Trophoblast cell (in vitro differentiated cells and primary cell): ENCODE results near the gene PRDM16.
A peak's percentile ranks its signal among the peaks of the same experiment; 100 is the strongest.

Source experiments
- DNase-seq, 2 donors: peaks; one replicate each; pipeline ENCODE4 v3.0.0-alpha.2; 2016
- H2AFZ ChIP-seq: 2 replicates; pipeline ENCODE4 v1.6.1; 2013; ENCODE audit warnings: low read length, moderate library complexity, mild to moderate bottlenecking; ENCODE audit not compliant: insufficient read depth, poor library complexity
- H2AK5ac ChIP-seq: 2 replicates; pipeline ENCODE4 v1.6.1; 2013; ENCODE audit warnings: mild to moderate bottlenecking, low read length
- H2BK120ac ChIP-seq: 2 replicates; pipeline ENCODE4 v1.6.1; 2013; ENCODE audit warnings: low read length, mild to moderate bottlenecking, moderate library complexity; ENCODE audit not compliant: insufficient read depth, poor library complexity
- H2BK12ac ChIP-seq: 2 replicates; pipeline ENCODE4 v1.6.1; 2013; ENCODE audit warnings: mild to moderate bottlenecking, low read length, moderate library complexity
- H2BK5ac ChIP-seq: 2 replicates; pipeline ENCODE4 v1.6.1; 2013; ENCODE audit warnings: low read length, low read depth, moderate library complexity, mild to moderate bottlenecking; ENCODE audit not compliant: poor library complexity
- H3K14ac ChIP-seq: 2 replicates; pipeline ENCODE4 v1.6.1; 2013; ENCODE audit warnings: mild to moderate bottlenecking, low read length
- H3K18ac ChIP-seq: 2 replicates; pipeline ENCODE4 v1.6.1; 2013; ENCODE audit warnings: mild to moderate bottlenecking, low read length
- H3K23ac ChIP-seq: 2 replicates; pipeline ENCODE4 v1.6.1; 2013; ENCODE audit warnings: low read length
- H3K27ac ChIP-seq: 2 replicates; pipeline ENCODE4 v1.5.1; 2013; ENCODE audit warnings: low read depth, mild to moderate bottlenecking, inconsistent platforms, low read length, moderate library complexity
- H3K27me3 ChIP-seq: 2 replicates; pipeline ENCODE4 v1.6.1; 2013; ENCODE audit warnings: inconsistent platforms, mild to moderate bottlenecking, low read length, moderate library complexity; ENCODE audit not compliant: insufficient read depth
- H3K36me3 ChIP-seq, 2 experiments: 1 replicate in 1 of 2; 2 replicates in 1 of 2; pipeline ENCODE4 v1.6.1; 2013; ENCODE audit warnings: low read length in 2 of 2, mild to moderate bottlenecking in 2 of 2, moderate library complexity in 1 of 2; ENCODE audit not compliant: insufficient read depth in 2 of 2, control insufficient read depth in 1 of 2
- H3K4ac ChIP-seq: 2 replicates; pipeline ENCODE4 v1.6.1; 2013; ENCODE audit warnings: low read depth, mild to moderate bottlenecking, low read length, moderate library complexity
- H3K4me1 ChIP-seq, 2 experiments: 1 replicate in 1 of 2; 2 replicates in 1 of 2; pipeline ENCODE4 v1.6.1; 2013; ENCODE audit warnings: low read length in 2 of 2, mild to moderate bottlenecking in 2 of 2, moderate library complexity in 1 of 2; ENCODE audit not compliant: insufficient read depth in 2 of 2, control insufficient read depth in 1 of 2
- H3K4me2 ChIP-seq: 2 replicates; pipeline ENCODE4 v1.6.1; 2013; ENCODE audit warnings: inconsistent platforms, mild to moderate bottlenecking, low read length, moderate library complexity
- H3K4me3 ChIP-seq: 2 replicates; pipeline ENCODE4 v1.5.1; 2013; ENCODE audit warnings: mild to moderate bottlenecking, low read depth, low read length, inconsistent platforms
- H3K79me1 ChIP-seq: one replicate; pipeline ENCODE4 v1.6.1; 2013; ENCODE audit warnings: low read length
- H3K79me2 ChIP-seq: 2 replicates; pipeline ENCODE4 v1.6.1; 2013; ENCODE audit warnings: low read length, mild to moderate bottlenecking; ENCODE audit not compliant: control insufficient read depth, insufficient read depth, poor library complexity
- H3K9ac ChIP-seq: 2 replicates; pipeline ENCODE4 v1.6.1; 2013; ENCODE audit warnings: mild to moderate bottlenecking, low read length
- H3K9me3 ChIP-seq: 2 replicates; pipeline ENCODE4 v1.6.1; 2013; ENCODE audit warnings: low read depth, mild to moderate bottlenecking, control low read depth, inconsistent platforms, low read length; ENCODE audit not compliant: insufficient read depth
- H4K12ac ChIP-seq: 2 replicates; pipeline ENCODE4 v1.6.1; 2013; ENCODE audit warnings: low read depth, mild to moderate bottlenecking, low read length, moderate library complexity
- H4K8ac ChIP-seq: 2 replicates; pipeline ENCODE4 v1.6.1; 2013; ENCODE audit warnings: low read depth, mild to moderate bottlenecking, low read length, moderate library complexity
- H4K91ac ChIP-seq: one replicate; pipeline ENCODE4 v1.6.1; 2013; ENCODE audit warnings: low read depth, mild to moderate bottlenecking, low read length, moderate library complexity
- WGBS: extraction: QIAGEN DNeasy Blood & Tissue Kit; methylation state at CpG from one replicate; pipeline ENCODE4 v1.1.7; 2013; ENCODE audit warnings: missing lambda C conversion rate; ENCODE audit not compliant: insufficient read length, insufficient coverage; ENCODE audit errors: extremely low coverage; 5-methylcytosine and 5-hydroxymethylcytosine counted together

PRDM16 gene

GRCh38 chr1:3469104-3469848 lies 400.3 kb downstream of the PRDM16 start:
- no peak overlapping the region for H2BK120ac ChIP-seq
- H3K27me3 ChIP-seq: no peaks in the 10 kb centered on the region
- no peak overlapping the region for H4K12ac ChIP-seq
- H3K9me3 ChIP-seq: peaks cover 10% of the 10 kb centered on the region
- H3K14ac ChIP-seq: no peak overlapping the region
- no peak overlapping the region for H3K9ac ChIP-seq
- no peak overlapping the region for H3K4me2 ChIP-seq
- no peak overlapping the region for H3K23ac ChIP-seq
- peaks cover 6% of the 10 kb centered on the region for H3K79me1 ChIP-seq
- no peak overlapping the region for H3K4ac ChIP-seq
- no peak overlapping the region for H3K27ac ChIP-seq
- H3K4me3 ChIP-seq: no peak overlapping the region
- peak; percentile 58 to 70 for DNase-seq
- WGBS: no CpG with 5 or more reads among the region's 31 CpGs
- peaks cover 4 to 10% of the 10 kb centered on the region in 2 experiments for H3K36me3 ChIP-seq
- H3K4me1 ChIP-seq: peaks cover 9 to 18% of the 10 kb centered on the region in 2 experiments
- no peak overlapping the region for H2AFZ ChIP-seq
- H3K79me2 ChIP-seq: peaks cover 4% of the 10 kb centered on the region
- no peak overlapping the region for H2BK5ac ChIP-seq
- no peak overlapping the region for H3K18ac ChIP-seq
- H2AK5ac ChIP-seq: peak overlapping the region; percentile 63
- H4K91ac ChIP-seq: no peak overlapping the region
- no peak overlapping the region for H4K8ac ChIP-seq
- H2BK12ac ChIP-seq: no peak overlapping the region

- no peaks in the 10 kb centered on the region for H3K27me3 ChIP-seq
- H3K9me3 ChIP-seq: peaks cover 10% of the 10 kb centered on the region
- no peak overlapping the region for H4K91ac ChIP-seq
- H3K79me1 ChIP-seq: peaks cover 6% of the 10 kb centered on the region
- H3K4me1 ChIP-seq: peaks cover 9 to 18% of the 10 kb centered on the region in 2 experiments
- H2BK5ac ChIP-seq: no peak overlapping the region
- no peak overlapping the region for H3K14ac ChIP-seq
- peaks cover 4% of the 10 kb centered on the region for H3K79me2 ChIP-seq
- no peak overlapping the region for H3K9ac ChIP-seq
- H2AK5ac ChIP-seq: no peak overlapping the region
- H3K4me3 ChIP-seq: peak overlapping the region; percentile 23
- H2BK120ac ChIP-seq: no peak overlapping the region
- no peak overlapping the region for H3K18ac ChIP-seq
- no peak overlapping the region for H2AFZ ChIP-seq
- H2BK12ac ChIP-seq: no peak overlapping the region
- no peak overlapping the region for H3K4me2 ChIP-seq
- peak in 1 of 2 donors; percentile 27 for DNase-seq
- peaks cover 4 to 10% of the 10 kb centered on the region in 2 experiments for H3K36me3 ChIP-seq
- WGBS: no CpG with 5 or more reads among the region's 17 CpGs
- no peak overlapping the region for H3K4ac ChIP-seq
- H3K23ac ChIP-seq: no peak overlapping the region
- H4K8ac ChIP-seq: no peak overlapping the region
- H3K27ac ChIP-seq: no peak overlapping the region
- H4K12ac ChIP-seq: no peak overlapping the region
Observed at GRCh38 chr1:3469849-3470649, 401.0 kb downstream of the PRDM16 start.

- peaks cover 10% of the 10 kb centered on the region for H3K9me3 ChIP-seq
- peaks cover 9 to 18% of the 10 kb centered on the region in 2 experiments for H3K4me1 ChIP-seq
- peak overlapping the region; percentile 79 for H2BK120ac ChIP-seq
- H3K79me1 ChIP-seq: peaks cover 6% of the 10 kb centered on the region
- H3K14ac ChIP-seq: peak overlapping the region; percentile 88
- peak overlapping the region; percentile 39 for H2BK5ac ChIP-seq
- H3K4me2 ChIP-seq: no peak overlapping the region
- H2AK5ac ChIP-seq: peak overlapping the region; percentile 88
- peak overlapping the region; percentile 15 for H3K4me3 ChIP-seq
- no peak overlapping the region for H4K12ac ChIP-seq
- no peak overlapping the region for H3K9ac ChIP-seq
- H3K4ac ChIP-seq: peak overlapping the region; percentile 59
- peak overlapping the region; percentile 82 for H3K18ac ChIP-seq
- peaks cover 4% of the 10 kb centered on the region for H3K79me2 ChIP-seq
- no peaks in the 10 kb centered on the region for H3K27me3 ChIP-seq
- H3K27ac ChIP-seq: peak overlapping the region; percentile 59
- H3K36me3 ChIP-seq: peaks cover 4 to 10% of the 10 kb centered on the region in 2 experiments
- peak overlapping the region; percentile 62 for H4K91ac ChIP-seq
- no CpG with 5 or more reads among the region's 22 CpGs for WGBS
- peak overlapping the region; percentile 82 for H2BK12ac ChIP-seq
- DNase-seq: no peak
- no peak overlapping the region for H3K23ac ChIP-seq
- peak overlapping the region; percentile 78 for H4K8ac ChIP-seq
- H2AFZ ChIP-seq: peak overlapping the region; percentile 11
Observed at GRCh38 chr1:3470650-3471355, 401.8 kb downstream of the PRDM16 start.
